ENCODE results near the gene LSAMP.

LSAMP gene

GRCh38 chr3:115828401-115828800 is 616.9 kb downstream of the LSAMP start:
- Histone ChIP-seq H3K4me3 (ENCODE audit: low read length, poor library complexity, severe bottlenecking) (no peak overlapping the region), H2AFZ (ENCODE audit: low read length) (no peak overlapping the region; the same call in 1 of the 2 replicates), H3K4me2 (ENCODE audit: low read depth, low read length, poor library complexity, severe bottlenecking) (no peak overlapping the region), H3K9ac (ENCODE audit: low read depth, low read length, poor library complexity, severe bottlenecking) (no peak overlapping the region), H3F3A (ENCODE audit: low read depth) (no peaks in the 10 kb centered on the region), H4K20me1 (ENCODE audit: insufficient read depth, low read length, poor library complexity, severe bottlenecking) (no peaks in the 10 kb centered on the region), H3K4me1 (ENCODE audit: insufficient read depth, low read length, poor library complexity, severe bottlenecking) (no peaks in the 10 kb centered on the region), H3K36me3 (ENCODE audit: insufficient read depth, low read length) (no peaks in the 10 kb centered on the region), H3K79me2 (ENCODE audit: insufficient read depth, low read length) (no peaks in the 10 kb centered on the region), H3K27me3 (ENCODE audit: insufficient read depth, low read length, poor library complexity, severe bottlenecking) (no peaks in the 10 kb centered on the region), H3K9me2 (replicated peaks; ENCODE audit: low read depth, low read length) (no peaks in the 10 kb centered on the region), H3K9me3 (ENCODE audit: insufficient read depth, low read depth, low read length) (no peaks in the 10 kb centered on the region)
- TF ChIP-seq EZH2phosphoT487 (IDR thresholded peaks at IDR 0.05; ENCODE audit: borderline replicate concordance), result no peak
- TF ChIP-seq CTCF (conservative IDR thresholded peaks at IDR 0.05; ENCODE audit: low read length), result no peak

- Histone ChIP-seq H3K79me2 (ENCODE audit: insufficient read depth, low read length) (no peaks in the 10 kb centered on the region), H3K4me1 (ENCODE audit: insufficient read depth, low read length, poor library complexity, severe bottlenecking) (no peaks in the 10 kb centered on the region), H3K9ac (ENCODE audit: low read depth, low read length, poor library complexity, severe bottlenecking) (no peak overlapping the region), H3K9me2 (replicated peaks; ENCODE audit: low read depth, low read length) (no peaks in the 10 kb centered on the region), H2AFZ (ENCODE audit: low read length) (no peak overlapping the region), H3K9me3 (ENCODE audit: insufficient read depth, low read depth, low read length) (no peaks in the 10 kb centered on the region), H4K20me1 (ENCODE audit: insufficient read depth, low read length, poor library complexity, severe bottlenecking) (no peaks in the 10 kb centered on the region), H3K4me2 (ENCODE audit: low read depth, low read length, poor library complexity, severe bottlenecking) (no peak overlapping the region), H3F3A (ENCODE audit: low read depth) (no peaks in the 10 kb centered on the region), H3K27me3 (ENCODE audit: insufficient read depth, low read length, poor library complexity, severe bottlenecking) (no peaks in the 10 kb centered on the region), H3K4me3 (ENCODE audit: low read length, poor library complexity, severe bottlenecking) (no peak overlapping the region), H3K36me3 (ENCODE audit: insufficient read depth, low read length) (no peaks in the 10 kb centered on the region)
- no peak for TF ChIP-seq CTCF (conservative IDR thresholded peaks at IDR 0.05; ENCODE audit: low read length)
- TF ChIP-seq EZH2phosphoT487 (IDR thresholded peaks at IDR 0.05; ENCODE audit: borderline replicate concordance), result no peak
Observed at GRCh38 chr3:115827495-115827894, 617.8 kb downstream of the LSAMP start.

GRCh38 chr3:115825046-115825445 is 620.2 kb downstream of the LSAMP start:
- H3K9me2 ChIP-seq (replicated peaks; ENCODE audit: low read depth, low read length), result no peaks in the 10 kb centered on the region
- no peak overlapping the region for H3K4me2 ChIP-seq (ENCODE audit: low read depth, low read length, poor library complexity, severe bottlenecking)
- no peaks in the 10 kb centered on the region for H3K36me3 ChIP-seq (ENCODE audit: insufficient read depth, low read length)
- no peak overlapping the region for H2AFZ ChIP-seq (ENCODE audit: low read length)
- H3K9me3 ChIP-seq (ENCODE audit: insufficient read depth, low read depth, low read length), result no peaks in the 10 kb centered on the region
- no peaks in the 10 kb centered on the region for H3K79me2 ChIP-seq (ENCODE audit: insufficient read depth, low read length)
- H3F3A ChIP-seq (ENCODE audit: low read depth), result no peaks in the 10 kb centered on the region
- no peak overlapping the region for H3K4me3 ChIP-seq (ENCODE audit: low read length, poor library complexity, severe bottlenecking)
- TF ChIP-seq EZH2phosphoT487 (IDR thresholded peaks at IDR 0.05; ENCODE audit: borderline replicate concordance) (no peak), CTCF (conservative IDR thresholded peaks at IDR 0.05; ENCODE audit: low read length) (no peak)
- no peaks in the 10 kb centered on the region for H3K4me1 ChIP-seq (ENCODE audit: insufficient read depth, low read length, poor library complexity, severe bottlenecking)
- no peaks in the 10 kb centered on the region for H4K20me1 ChIP-seq (ENCODE audit: insufficient read depth, low read length, poor library complexity, severe bottlenecking)
- H3K27me3 ChIP-seq (ENCODE audit: insufficient read depth, low read length, poor library complexity, severe bottlenecking), result no peaks in the 10 kb centered on the region
- no peak overlapping the region for H3K9ac ChIP-seq (ENCODE audit: low read depth, low read length, poor library complexity, severe bottlenecking)
